Melanocyte of skin (primary cell): ENCODE results near the gene DNHD1. TPM values are rescaled to one million over a fixed set of nuclear protein-coding genes. Genes with fewer than 3 reads are reported as not detected.

ENCODE experiments used
- total RNA-seq, 2 donors: library from RNA; depleted of rRNA; stranded (reverse); fragments of >200 nt; gene quantifications; 2 replicates each; pipeline ENCODE4 v1.2.3, GENCODE V29; 2012

Gene DNHD1, protein sequence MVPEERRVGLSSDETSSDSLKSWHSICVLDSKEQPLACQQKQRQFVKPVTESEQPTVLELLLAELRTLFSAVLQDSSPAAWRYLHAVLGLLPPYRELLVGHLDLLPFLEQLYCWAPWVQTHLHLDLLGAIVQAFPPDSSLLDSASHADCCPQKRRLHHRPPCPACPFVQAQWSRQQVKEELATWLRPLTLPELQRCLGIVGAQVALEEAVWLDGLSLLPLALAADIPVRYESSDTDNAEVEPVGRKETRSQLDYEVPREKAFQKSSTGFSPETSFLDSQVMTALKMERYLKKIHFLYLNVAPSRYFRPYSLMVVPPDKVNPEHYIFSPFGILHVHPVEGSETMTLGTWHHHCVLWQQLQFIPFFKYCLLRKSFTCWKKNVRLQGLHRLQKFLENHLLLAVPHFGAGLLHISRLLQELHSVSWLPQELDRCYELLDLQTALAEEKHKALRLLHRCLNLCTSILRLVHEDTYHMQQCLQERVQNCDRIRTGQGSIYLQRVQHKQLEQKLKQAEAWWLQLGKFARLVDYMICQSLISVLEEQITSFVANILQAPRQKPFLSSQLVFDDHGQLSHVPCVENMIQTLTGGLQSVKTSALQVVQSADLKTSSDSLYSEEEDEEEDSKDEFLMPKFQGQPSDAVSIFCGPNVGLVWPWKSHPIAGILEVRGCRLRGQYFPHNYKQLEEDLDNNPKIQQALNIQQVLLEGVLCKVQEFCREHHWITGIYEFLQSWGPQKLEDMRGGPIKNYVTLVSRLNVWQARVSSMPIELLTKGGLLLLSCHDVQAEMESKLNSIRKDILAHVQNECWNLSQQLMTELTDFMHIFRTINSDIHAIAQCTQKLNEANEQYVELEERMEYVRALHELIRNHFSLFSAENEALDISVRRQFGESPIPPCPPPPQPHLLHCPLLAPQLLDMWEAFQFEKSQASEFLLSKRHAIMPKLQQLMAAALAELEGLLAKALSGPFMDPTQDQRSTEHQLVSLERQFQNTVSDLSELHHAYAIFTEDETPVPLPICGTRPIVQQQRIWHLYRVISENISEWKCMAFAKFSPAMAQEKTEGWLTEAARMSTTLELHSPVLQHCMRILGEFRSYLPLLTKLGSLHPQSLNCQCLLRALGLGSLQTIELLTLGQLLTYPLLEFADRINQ (N-terminal part only)
- total RNA-seq = 10 to 100 TPM in 1 of 2 donors, 1 to 10 TPM in 1; 8.7 to 13.1 TPM

DNA sequence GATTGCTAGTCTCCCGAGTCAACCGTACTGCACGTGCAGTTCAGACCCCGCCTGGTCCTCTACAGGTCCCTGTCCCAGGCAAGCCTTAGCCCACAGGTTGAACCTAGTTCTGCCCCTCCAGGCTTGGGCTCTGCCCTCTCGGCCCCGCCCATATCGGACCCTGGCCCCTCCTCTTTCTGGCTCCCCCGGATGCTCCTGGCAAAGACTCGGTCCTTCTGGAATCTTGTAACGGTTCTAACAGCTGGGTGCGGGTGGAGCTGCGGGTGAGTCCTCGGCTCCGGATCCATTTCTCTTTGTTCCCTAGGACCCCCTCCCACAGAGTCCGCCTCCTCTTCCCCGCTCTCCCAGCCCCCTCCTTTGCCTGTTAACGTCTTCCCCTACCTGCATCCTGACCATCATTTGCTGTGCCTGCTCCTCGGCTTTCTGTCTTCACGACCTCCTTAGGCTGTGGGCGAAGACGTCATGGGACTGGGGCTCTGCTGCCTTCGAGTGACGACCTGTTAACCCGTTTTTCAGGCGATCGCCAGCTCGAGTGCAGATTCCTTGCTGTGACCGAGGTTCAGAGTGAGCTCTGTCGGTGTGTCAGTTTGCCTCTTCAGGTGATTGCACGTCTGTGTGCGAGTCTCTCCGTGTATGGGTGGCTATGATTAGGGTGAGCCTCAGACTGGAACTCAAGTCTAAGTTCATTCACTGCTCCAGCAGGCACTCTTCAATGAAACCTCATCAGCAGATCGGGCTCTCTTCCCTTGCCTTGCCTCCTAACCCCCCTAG lies at the start of gene DNHD1:
DNHD1 (plus strand) TSS at position 212 of the 771 bp plus-strand sequence. CDS start 936 bp downstream, outside the sequence.

DNA sequence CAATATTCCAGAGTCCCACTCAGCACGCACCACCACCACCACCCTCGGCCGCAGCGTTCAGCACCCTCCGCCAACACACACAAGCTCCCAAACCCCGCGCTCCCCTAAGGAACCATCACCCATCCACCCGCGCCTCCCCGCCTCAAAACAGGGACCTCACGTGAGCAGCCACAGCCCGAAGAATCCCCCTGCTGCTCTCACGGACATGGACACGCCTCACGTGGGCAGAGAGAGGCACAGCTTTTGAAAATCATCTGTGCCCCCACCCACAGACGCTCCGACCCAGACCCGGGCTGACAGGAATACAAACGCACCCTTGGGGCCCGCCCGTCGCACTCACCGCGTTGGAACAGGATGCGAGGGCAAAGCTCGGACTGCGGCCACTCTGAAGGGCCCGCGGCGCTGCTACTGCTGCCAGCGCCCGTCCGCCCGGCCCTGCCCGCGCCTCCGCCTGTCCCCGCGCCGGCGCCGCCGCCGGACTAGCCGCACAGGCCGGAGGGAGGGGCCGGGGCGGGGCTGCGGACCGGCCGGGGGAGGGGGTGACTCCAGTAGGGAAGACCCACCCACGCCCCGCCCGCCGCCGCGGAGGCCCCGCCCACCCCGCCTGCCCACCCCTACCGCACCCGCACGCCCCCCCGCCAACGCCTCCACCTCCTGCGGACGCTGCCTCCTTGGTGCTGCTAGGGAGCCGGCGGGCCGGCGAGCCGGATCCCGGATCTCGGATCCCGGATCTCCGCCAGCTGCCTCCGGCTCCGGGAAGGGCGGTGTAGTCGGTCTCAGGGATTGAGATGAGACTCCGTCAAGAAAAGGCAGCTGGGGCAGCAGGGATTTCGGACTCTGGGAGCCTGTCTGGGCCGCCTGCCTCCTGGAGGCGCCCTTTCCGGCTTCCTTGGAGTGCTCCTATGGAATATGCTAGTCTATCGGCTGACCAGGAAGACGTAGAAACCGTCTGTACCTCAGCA lies 23.3 kb upstream of the DNHD1 start, which contains the start of gene TRIM3:
TRIM3 (minus strand) TSS at position 491 of the 962 bp plus-strand sequence. CDS start 8,246 bp downstream, outside the sequence.

DNA sequence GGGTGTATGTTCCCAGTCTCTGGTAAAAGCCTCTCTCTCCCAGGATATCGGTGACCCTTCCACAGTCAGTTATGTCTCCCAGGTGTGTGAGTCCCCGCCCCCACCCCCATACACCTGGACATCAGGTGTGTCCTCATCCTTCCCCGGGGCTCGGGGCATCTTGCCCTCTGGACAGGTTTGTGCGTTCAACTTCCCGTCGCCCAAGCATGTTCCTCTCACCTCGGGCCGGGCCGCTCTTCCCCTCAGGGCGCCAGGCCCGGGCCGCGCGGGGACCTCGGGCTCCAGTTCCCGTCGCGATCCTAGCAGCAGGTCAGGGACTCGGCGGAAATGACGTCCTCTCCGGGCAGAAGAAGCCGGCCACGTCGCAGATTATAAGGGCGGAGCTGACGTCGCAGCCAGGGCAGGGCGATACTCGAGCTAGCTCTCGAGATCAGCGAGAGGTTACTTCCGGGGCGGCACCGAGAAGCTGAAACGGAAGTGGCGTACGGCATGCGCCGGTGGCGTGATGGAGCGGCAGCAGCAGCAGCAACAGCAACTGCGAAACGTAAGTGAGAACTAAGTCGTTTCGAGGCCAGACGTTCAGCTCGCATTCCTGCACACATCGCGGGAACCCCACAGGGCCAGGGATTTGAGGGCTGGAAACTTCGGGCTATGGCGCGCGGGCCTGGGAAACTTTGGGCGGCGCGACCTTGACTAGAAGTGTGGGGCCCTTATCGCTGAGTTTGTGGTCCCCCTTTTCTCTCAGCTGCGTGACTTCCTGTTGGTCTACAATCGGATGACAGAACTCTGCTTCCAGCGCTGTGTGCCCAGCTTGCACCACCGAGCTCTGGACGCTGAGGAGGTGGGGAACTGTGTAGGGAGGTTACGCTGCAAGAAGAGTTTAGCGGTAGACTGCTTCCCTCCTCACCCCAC lies 15.8 kb upstream of the DNHD1 start, which contains the start of the genes ARFIP2 and TIMM10B:
ARFIP2 (minus strand) TSS at position 320 of the 912 bp plus-strand sequence. CDS start 910 bp downstream, outside the sequence.
TIMM10B (plus strand) TSS at position 490 of the 912 bp plus-strand sequence; CDS start at position 506, 16 bp downstream.

DNA sequence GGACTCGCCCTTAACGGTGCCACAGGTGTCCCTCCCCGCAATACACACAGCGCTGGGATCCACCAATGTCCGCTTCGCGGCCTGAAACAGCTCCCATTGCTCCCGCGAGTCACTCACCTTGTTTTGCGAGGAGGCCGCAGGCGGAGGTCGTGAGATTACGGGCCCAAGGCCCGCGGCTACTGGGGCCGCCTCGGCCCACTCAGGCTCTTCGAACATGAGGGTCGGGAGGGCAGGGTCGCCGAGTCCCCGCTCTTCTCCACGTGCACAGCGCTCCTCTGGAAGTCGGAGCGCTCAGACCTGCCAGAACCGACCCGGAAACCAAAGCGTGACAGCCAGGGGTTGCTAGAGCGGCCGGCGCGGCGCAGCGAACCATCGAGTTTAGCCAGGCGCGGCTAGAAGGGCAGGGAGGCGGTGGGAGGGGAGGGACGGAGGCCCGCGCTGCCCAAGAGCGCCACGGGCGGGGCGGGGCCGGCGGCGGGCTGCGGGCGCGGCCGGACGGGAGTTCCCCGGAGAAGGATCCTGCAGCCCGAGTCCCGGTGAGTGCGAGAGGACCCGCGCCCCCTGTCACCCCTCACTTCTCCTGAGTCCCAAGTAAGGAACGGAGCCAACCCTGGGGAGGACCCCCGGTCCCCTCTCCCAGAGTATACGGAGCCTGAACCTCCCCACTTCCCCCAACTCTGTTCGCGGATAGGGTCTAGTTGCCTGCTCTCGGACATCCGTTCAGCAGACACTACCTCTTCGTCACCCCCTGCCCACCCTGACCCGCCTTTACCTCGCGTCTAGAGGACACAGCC lies 106.4 kb downstream of the DNHD1 start, which contains the start of the genes ILK and RRP8:
ILK (plus strand) TSS at position 488 of the 794 bp plus-strand sequence. CDS start 498 bp downstream, outside the sequence.
RRP8 (minus strand) TSS at position 330 of the 794 bp plus-strand sequence; CDS start at position 216, 114 bp downstream.

DNA sequence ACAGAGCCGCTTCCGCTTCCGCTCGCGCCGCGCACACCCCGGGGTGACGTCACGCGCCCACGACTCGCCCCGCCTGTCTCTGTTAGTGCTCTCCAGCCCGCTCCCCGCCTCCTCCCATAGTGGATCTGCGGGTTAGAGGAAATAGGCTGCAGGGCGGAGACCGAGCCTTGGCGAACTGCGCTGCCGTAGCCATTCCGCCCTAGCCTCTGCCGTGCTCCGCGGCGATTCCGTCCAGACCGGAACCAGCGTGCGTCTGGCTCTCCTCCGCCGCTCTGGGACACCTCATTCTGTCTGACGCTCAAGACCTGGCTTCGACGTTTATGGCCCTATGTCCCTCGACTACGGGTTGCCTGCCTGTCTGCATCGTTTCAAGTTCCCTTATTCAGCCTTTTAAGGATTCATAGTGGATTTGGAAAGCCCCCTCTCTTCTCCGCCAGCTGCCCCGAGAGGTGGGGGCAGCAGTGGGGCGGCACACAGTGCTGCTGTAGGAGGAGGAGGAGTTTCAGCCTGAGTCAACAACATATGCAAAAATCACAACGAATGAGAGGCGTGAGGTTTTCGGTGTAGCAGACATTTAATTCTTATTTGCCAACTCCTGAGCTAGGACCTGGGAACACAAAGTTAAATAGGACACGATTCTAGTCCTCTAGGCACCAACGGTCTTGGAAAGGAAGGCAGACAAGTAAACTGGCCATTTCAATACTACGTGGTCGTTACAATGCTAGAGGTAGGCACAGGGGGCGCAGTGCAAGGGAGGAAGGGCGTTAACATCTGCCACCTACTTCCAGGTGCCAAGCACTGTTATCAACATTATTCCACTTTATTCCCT lies 115.3 kb downstream of the DNHD1 start, which contains the start of gene TAF10:
TAF10 (minus strand) TSS at position 4 of the 829 bp plus-strand sequence. CDS start 27 bp downstream, outside the sequence.

DNA sequence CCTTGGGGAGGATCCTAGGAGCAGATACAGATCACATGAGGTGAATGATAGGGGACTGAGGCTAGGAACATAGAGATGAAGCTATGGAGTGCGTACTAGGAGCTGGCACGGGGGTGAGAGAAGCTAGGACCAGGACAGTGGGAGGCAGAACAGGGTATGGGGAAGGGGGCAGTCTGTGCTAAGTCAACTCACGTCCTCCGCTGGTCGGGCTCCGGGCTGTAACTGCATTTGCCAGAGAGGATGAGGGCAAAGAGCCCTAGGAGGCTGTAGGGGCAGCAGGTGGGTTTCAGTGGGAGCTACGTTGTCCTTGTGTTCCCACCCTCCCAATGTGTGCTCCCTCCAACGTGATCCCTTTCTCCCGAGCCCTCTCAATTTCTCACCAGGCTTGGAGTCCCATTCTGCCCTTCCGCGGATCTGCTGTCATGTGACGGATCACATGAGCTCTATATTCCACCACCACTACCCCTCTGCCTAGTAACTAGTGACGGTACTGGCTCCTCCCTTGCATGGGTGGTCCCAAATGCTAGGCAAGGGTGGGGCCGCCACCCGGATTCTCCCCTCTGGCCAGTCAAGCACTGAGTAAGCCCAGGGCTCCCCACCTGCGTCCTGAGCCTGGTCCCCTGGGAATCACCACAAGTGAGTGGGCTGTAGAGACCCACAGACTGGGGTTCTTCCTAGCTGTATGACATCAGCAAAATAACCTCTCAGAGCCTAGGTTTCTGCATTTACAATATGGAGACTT lies 122.1 kb downstream of the DNHD1 start, which contains the start of gene TPP1:
TPP1 (minus strand) TSS at position 419 of the 742 bp plus-strand sequence; CDS start at position 397, 22 bp downstream.

Other genes with a start within 250 kb of the DNHD1 start
- not detected for gene CCKBR, start 237.4 kb upstream of the DNHD1 start, total RNA-seq
- gene CAVIN3, start 176.8 kb upstream of the DNHD1 start, total RNA-seq = 100 to 1,000 TPM; 196 to 200 TPM
- 10 to 100 TPM; 36.3 to 68.8 TPM for gene SMPD1, start 106.8 kb upstream of the DNHD1 start, total RNA-seq
- gene APBB1, start 78.2 kb upstream of the DNHD1 start, total RNA-seq = 10 to 100 TPM; 54.0 to 85.6 TPM
- 1 to 10 TPM in 1 of 2 donors, under 1 TPM in 1; 0.34 to 1.3 TPM for gene HPX, start 56.3 kb upstream of the DNHD1 start, total RNA-seq
- gene TRIM3, start 23.3 kb upstream of the DNHD1 start, total RNA-seq = 10 to 100 TPM; 29.3 to 31.3 TPM
- 10 to 100 TPM; 60.6 to 60.9 TPM for gene ARFIP2, start 15.9 kb upstream of the DNHD1 start, total RNA-seq
- 10 to 100 TPM; 59.5 to 65.9 TPM for gene TIMM10B, start 15.8 kb upstream of the DNHD1 start, total RNA-seq
- gene RRP8, start 106.3 kb downstream of the DNHD1 start, total RNA-seq = 10 to 100 TPM; 12.7 to 14.0 TPM
- 100 to 1,000 TPM; 151 to 152 TPM for gene ILK, start 106.5 kb downstream of the DNHD1 start, total RNA-seq
- 10 to 100 TPM; 21.7 to 39.6 TPM for gene TAF10, start 114.9 kb downstream of the DNHD1 start, total RNA-seq
- gene TPP1, start 122.1 kb downstream of the DNHD1 start, total RNA-seq = 100 to 1,000 TPM; 213 to 236 TPM
- gene DCHS1, start 158.5 kb downstream of the DNHD1 start, total RNA-seq = 1 to 10 TPM; 1.0 to 4.0 TPM
- gene MRPL17, start 186.1 kb downstream of the DNHD1 start, total RNA-seq = 10 to 100 TPM; 37.9 to 84.6 TPM